ENCODE measurements around the gene B4GALT1.

Gene B4GALT1

GRCh38 chr9:33138768-33139167 lies 28.4 kb downstream of the B4GALT1 start:
- DNase-seq = no peak

GRCh38 chr9:33137781-33138264 lies 29.3 kb downstream of the B4GALT1 start:
- no peak for DNase-seq

GRCh38 chr9:33136721-33137670 lies 30.1 kb downstream of the B4GALT1 start:
- DNase-seq = no peak

GRCh38 chr9:33135470-33135958 lies 31.6 kb downstream of the B4GALT1 start:
- no peak for DNase-seq

- no peak for DNase-seq
These were observed 32.1 kb downstream of the B4GALT1 start for GRCh38 chr9:33135031-33135461.

- DNase-seq = no peak
These were observed 34.0 kb downstream of the B4GALT1 start for GRCh38 chr9:33133186-33133585.

- no peak for DNase-seq
These were observed 35.1 kb downstream of the B4GALT1 start for GRCh38 chr9:33131790-33132772.

- DNase-seq = no peak
These were observed 36.0 kb downstream of the B4GALT1 start for GRCh38 chr9:33130961-33131789.

- peak; percentile 21 for DNase-seq
These were observed 37.0 kb downstream of the B4GALT1 start for GRCh38 chr9:33129886-33130881.

GRCh38 chr9:33129251-33129885 lies 37.8 kb downstream of the B4GALT1 start:
- no peak for DNase-seq

GRCh38 chr9:33128570-33128969 lies 38.6 kb downstream of the B4GALT1 start:
- no peak for DNase-seq

GRCh38 chr9:33127881-33128280 lies 39.3 kb downstream of the B4GALT1 start:
- DNase-seq = no peak

GRCh38 chr9:33125871-33126823 lies 41.0 kb downstream of the B4GALT1 start:
- DNase-seq = no peak

GRCh38 chr9:33125461-33125860 lies 41.7 kb downstream of the B4GALT1 start:
- no peak for DNase-seq

- DNase-seq = no peak
These were observed 42.3 kb downstream of the B4GALT1 start for GRCh38 chr9:33124751-33125381.

- DNase-seq = no peak
These were observed 43.1 kb downstream of the B4GALT1 start for GRCh38 chr9:33124046-33124445.

- no peak for DNase-seq
These were observed 43.6 kb downstream of the B4GALT1 start for GRCh38 chr9:33123407-33124031.

GRCh38 chr9:33120620-33121019 lies 46.5 kb downstream of the B4GALT1 start:
- DNase-seq = no peak

All from stimulated activated CD4-positive, alpha-beta T cell treated with anti-CD3 and anti-CD28 coated beads, Interleukin-15, amount 100 ng/mL, for 24 hours (primary cell).